GM12875 (cell line): Measurements from ENCODE around the gene IL1R1.

Experiments used
- H3K4me3 ChIP-seq: one replicate; pipeline ENCODE4 v1.5.1; 2011; ENCODE audit warnings: low read depth, low read length, control low read depth
- TF ChIP-seq, protein P1 (sequence below): IDR thresholded peaks from 2 replicates; pipeline ENCODE4 v1.5.1; 2011; ENCODE audit warnings: low read depth, mild to moderate bottlenecking, control low read depth, inconsistent platforms, low read length, moderate library complexity, borderline replicate concordance; ENCODE audit not compliant: insufficient read depth

Gene IL1R1

DNA sequence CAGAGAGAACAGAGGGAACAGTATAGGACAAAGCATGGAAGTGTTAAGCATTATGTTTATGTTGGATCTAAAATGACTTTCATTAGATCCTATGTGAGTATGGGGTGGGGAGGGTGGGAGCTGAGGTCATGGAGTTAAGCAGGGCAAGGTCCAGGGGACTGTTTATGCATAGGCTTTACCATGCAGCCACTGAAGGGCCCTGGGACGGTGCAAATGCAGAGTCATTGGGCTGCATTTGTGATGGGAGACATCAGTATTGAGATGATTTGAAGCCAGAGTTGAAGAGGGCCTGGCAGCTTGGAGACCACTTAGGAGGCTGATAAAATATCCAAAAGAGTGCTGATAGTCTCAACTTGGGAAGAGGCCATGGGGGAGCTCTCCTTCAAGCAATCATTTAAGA, 66.9 kb downstream of the IL1R1 start:
- TF ChIP-seq, protein P1, sequence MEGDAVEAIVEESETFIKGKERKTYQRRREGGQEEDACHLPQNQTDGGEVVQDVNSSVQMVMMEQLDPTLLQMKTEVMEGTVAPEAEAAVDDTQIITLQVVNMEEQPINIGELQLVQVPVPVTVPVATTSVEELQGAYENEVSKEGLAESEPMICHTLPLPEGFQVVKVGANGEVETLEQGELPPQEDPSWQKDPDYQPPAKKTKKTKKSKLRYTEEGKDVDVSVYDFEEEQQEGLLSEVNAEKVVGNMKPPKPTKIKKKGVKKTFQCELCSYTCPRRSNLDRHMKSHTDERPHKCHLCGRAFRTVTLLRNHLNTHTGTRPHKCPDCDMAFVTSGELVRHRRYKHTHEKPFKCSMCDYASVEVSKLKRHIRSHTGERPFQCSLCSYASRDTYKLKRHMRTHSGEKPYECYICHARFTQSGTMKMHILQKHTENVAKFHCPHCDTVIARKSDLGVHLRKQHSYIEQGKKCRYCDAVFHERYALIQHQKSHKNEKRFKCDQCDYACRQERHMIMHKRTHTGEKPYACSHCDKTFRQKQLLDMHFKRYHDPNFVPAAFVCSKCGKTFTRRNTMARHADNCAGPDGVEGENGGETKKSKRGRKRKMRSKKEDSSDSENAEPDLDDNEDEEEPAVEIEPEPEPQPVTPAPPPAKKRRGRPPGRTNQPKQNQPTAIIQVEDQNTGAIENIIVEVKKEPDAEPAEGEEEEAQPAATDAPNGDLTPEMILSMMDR = no peak
- H3K4me3 ChIP-seq = no peak overlapping the region

DNA sequence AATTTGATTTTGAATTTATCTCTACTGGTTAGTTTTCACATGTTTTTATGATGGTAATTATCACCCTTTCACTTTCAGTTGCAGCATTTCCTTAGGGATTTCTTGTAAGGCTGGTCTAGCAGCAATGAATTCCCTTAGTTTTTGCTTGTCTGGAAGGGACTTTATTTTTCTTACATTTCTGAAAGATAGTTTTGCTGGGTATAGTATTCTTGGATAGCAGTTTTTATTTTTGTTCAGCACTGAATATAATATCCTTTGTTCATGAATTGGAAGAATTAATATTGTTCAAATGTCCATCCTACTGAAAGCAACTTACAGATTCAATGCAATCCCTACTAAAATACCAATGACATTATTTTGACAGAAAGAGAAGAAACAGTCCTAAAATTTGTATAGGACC, 74.5 kb downstream of the IL1R1 start:
- no peak overlapping the region for H3K4me3 ChIP-seq
- TF ChIP-seq, protein P1 = no peak

DNA sequence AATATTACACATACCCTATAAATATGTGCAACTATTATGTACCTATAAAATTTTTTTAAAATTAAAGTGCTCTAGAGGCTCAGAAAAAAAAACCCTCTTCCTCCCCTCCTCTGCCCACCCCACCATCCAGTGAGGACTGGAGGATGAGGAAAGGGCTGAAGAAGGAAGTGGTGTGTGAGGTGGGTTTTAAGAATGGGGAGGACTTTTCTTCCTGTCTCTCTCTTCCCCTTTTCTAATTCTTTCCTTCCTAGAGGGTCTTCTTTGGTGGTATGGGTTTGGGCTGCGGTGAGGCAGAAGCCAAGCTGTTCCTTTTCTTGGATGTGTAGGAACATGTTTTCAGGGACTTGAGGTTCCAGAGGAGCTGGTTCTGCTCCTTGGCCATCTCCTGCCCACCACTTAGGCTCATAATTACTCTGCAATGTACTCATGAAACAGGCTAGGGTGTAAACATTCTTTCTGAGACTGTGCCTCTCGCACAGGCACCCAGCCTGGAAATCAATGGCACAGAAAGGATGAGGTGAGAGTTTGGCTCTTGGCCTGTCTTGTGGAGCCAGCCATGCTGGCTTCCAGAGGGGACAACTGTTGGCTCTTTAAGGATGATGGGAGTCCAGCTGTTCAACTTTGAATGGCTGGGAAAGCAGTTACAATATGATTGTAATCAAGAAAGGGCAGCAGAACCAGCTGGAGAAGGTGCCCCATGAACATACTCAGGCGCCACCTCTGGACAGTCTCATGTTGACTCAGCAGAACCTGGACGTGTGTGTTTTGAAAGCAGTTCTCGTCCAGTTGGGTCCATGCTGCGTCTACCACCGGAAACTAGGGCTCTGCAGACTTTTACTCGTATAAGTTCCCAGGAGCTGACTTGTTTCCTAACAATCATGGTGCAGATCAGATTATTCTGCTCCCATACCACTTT, 82.5 kb downstream of the IL1R1 start:
- no peak overlapping the region for H3K4me3 ChIP-seq
- TF ChIP-seq, protein P1 = no peak

DNA sequence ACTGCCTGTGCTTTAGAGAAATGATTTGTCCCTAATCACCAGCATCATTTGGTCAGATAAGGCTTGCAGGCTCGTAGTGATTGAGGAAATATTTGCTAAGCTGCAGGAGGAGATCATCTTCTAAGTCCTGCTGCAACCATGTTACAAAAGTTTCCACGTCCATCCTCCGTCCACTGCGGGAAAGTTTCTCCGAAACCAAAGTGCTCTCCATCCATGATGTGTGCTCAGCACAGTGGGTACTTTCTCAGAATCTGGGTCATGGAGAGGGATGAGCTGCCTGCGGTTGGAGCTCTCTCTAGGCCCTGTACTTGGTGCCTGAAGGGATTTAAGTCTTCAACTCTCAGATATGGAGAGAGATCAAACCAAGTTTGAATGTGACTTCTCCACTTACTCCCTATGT, 83.6 kb downstream of the IL1R1 start:
- H3K4me3 ChIP-seq = no peak overlapping the region
- TF ChIP-seq, protein P1 = no peak

DNA sequence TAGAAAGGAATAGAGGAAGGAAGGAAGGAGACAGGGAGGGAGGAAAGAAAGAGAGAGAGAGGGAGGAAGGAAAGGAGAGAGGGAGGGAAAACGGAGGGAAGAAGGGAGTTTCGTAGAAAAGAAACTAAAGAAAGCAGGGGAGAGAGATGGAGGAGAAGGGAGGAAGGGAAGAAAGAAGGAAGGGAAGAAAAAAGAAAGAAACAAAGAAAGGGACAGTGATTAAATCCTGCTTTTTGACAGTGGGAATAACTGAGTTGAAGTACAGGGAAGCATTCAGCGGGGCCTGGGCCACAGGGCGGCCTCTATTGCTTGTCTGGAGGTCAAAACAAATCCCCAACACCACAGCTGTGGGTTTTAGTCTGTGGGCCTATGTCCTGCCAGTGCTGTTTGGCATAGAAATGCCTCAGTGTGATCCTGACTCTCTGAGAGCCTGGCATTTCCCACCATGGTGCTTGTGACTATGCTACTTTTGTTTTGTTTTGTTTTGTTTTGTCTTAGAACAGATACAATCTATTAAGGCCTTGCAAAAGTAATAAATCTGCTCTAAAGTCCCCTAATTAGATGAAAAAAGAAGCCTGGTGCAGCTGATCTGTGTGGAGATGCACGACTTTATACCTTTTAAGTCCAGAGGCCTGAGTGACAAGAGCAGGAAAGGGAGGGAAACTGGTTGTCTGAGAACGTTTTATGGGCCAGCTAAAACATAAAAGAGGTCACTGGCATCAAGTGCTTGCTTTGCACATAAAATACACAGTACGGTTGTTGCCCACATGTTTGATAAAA, 84.3 kb downstream of the IL1R1 start:
- TF ChIP-seq, protein P1 = no peak
- H3K4me3 ChIP-seq = no peak overlapping the region

DNA sequence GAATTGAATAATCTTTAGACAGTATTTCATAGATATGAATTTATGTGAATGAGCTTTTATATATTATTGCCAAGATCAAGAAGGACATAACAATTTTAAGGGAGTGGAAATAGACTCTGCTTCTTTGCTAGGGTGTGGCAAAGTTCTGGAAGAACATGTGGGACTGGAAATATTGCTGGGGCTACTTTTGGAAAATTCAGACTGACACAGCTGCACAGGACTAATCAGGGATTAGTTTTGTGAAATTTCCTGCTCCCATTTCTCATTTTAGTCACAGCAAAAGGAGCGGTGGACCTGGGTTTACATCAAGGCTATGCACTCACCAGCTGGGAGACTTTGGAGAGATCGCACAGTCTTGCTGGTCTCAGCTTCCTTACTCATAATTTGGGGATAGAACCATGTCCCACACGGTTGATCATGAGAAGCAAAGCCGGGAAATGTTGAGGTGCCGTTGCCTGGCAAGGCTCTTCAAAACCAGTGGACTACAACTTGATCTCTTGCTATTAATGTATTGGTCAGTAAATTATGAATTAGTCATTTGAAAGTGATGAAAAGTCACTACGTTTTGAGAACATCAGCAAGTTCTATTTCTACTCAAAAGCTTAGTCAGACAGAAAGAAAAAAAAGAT, 86.7 kb downstream of the IL1R1 start:
- TF ChIP-seq, protein P1 = no peak
- H3K4me3 ChIP-seq = no peak overlapping the region
